ENCODE data around the gene INTS4.
A peak's percentile ranks its signal among the peaks of the same experiment; 100 is the strongest.
"Not testable (repeated sequence)": the region's sequence is repeated elsewhere in the genome, so short reads cannot be mapped to it uniquely, and the experiment has no call there.

Gene INTS4

GRCh38 chr11:77994434-77995362 lies at the start of gene INTS4:
Gene INTS4 (minus strand): TSS chr11:77994668. CDS start chr11:77994643, 25 bp downstream.
- peak; percentile 96 to 99 for DNase-seq

- DNase-seq = no peak
Measured at GRCh38 chr11:78041843-78042440, 47.5 kb upstream of the INTS4 start.

- DNase-seq = not testable (repeated sequence)
Measured at GRCh38 chr11:78041380-78041719, 46.9 kb upstream of the INTS4 start.

GRCh38 chr11:78040691-78041379 lies 46.4 kb upstream of the INTS4 start:
- no peak for DNase-seq

- no peak for DNase-seq
Measured at GRCh38 chr11:78039919-78040671, 45.6 kb upstream of the INTS4 start.

GRCh38 chr11:78039391-78039918 lies 45.0 kb upstream of the INTS4 start:
- DNase-seq = no peak

- no peak for DNase-seq
Measured at GRCh38 chr11:78038697-78039313, 44.3 kb upstream of the INTS4 start.

GRCh38 chr11:78037825-78038620 lies 43.6 kb upstream of the INTS4 start:
- no peak for DNase-seq

GRCh38 chr11:78037056-78037455 lies 42.6 kb upstream of the INTS4 start:
- no peak for DNase-seq

GRCh38 chr11:78036313-78036712 lies 41.8 kb upstream of the INTS4 start:
- DNase-seq = no peak

GRCh38 chr11:78034623-78035022 lies 40.2 kb upstream of the INTS4 start:
- DNase-seq = no peak

GRCh38 chr11:78033040-78033439 lies 38.6 kb upstream of the INTS4 start:
- no peak for DNase-seq

GRCh38 chr11:78032090-78032489 lies 37.6 kb upstream of the INTS4 start:
- no peak for DNase-seq

GRCh38 chr11:78031629-78032028 lies 37.2 kb upstream of the INTS4 start:
- no peak for DNase-seq

- peak; percentile 38 to 61 for DNase-seq
Measured at GRCh38 chr11:78030429-78031325, 36.2 kb upstream of the INTS4 start.

GRCh38 chr11:78028423-78028822 lies 34.0 kb upstream of the INTS4 start:
- not testable (repeated sequence) for DNase-seq

- DNase-seq = no peak
Measured at GRCh38 chr11:78027759-78028158, 33.3 kb upstream of the INTS4 start.

- DNase-seq = no peak
Measured at GRCh38 chr11:78025378-78025777, 30.9 kb upstream of the INTS4 start.

- DNase-seq = no peak
Measured at GRCh38 chr11:78023426-78023825, 29.0 kb upstream of the INTS4 start.
